Esophagus muscularis mucosa (tissue), 4 donors: ENCODE measurements around the gene DUSP10. TPM values are rescaled to one million over a fixed set of nuclear protein-coding genes. Genes with fewer than 3 reads are reported as not detected.

ENCODE experiments used
- DNase-seq: peaks from one replicate; pipeline ENCODE4 v3.0.0-alpha.2; 2017; ENCODE audit errors: extremely low spot score
- H3K27ac ChIP-seq, 4 donors: fragments of 200-600 bp; sonication (generic); replicated peaks in 1 of 4; 1 replicate in 3 of 4; 2 replicates in 1 of 4; pipeline ENCODE4 v1.5.1; 2016 to 2019; ENCODE audit warnings: mild to moderate bottlenecking in 1 of 4
- H3K27me3 ChIP-seq, 4 donors: fragments of 200-600 bp; sonication (generic); one replicate each; pipeline versions ENCODE4 v1.5.1 to v1.6.0; 2016 to 2019
- H3K36me3 ChIP-seq, 4 donors: fragments of 200-600 bp; sonication (generic); one replicate each; pipeline ENCODE4 v1.5.1; 2016 to 2019
- H3K4me1 ChIP-seq, 4 donors: fragments of 200-600 bp; sonication (generic); one replicate each; pipeline ENCODE4 v1.5.1; 2016 to 2019
- H3K4me3 ChIP-seq, 4 donors: fragments of 200-600 bp; sonication (generic); 1 replicate in 2 of 4; 2 replicates in 2 of 4; pipeline ENCODE4 v1.5.1; 2016 to 2019; ENCODE audit warnings: mild to moderate bottlenecking in 4 of 4, moderate library complexity in 1 of 4
- H3K9me3 ChIP-seq, 4 donors: fragments of 200-600 bp; sonication (generic); 1 replicate in 3 of 4; 2 replicates in 1 of 4; pipeline ENCODE4 v1.5.1; 2016 to 2019
- EP300 ChIP-seq: sonication (generic); formaldehyde crosslinking; IDR thresholded peaks from one replicate; pipeline ENCODE4 v1.6.1; 2017; ENCODE audit warnings: antibody characterized with exemption
- POLR2A ChIP-seq: fragments of 450-650 bp; IDR thresholded peaks from one replicate; pipeline ENCODE4 v1.6.1; 2017; ENCODE audit warnings: antibody characterized with exemption, moderate library complexity, mild to moderate bottlenecking, low read depth
- POLR2AphosphoS5 ChIP-seq, 2 donors: sonication (generic); formaldehyde crosslinking; IDR thresholded peaks; one replicate each; pipeline ENCODE4 v1.6.1; 2017; ENCODE audit warnings: antibody characterized with exemption in 2 of 2
- WGBS: methylation state at CpG from one replicate; pipeline ENCODE4 v1.1.5; 2018; 5-methylcytosine and 5-hydroxymethylcytosine counted together
- intact Hi-C: fragments of 100-400 bp; cut with DNase I; formaldehyde crosslinking; loops from one replicate; pipeline ENCODE4 v1.15.1; 2023
- total RNA-seq, 4 donors: library from RNA; depleted of rRNA; stranded (reverse); fragments of >200 nt; gene quantifications; one replicate each; pipeline versions ENCODE4 v1.1.0 to v1.2.1, GENCODE V29; 2016
- TF ChIP-seq, protein P1 (sequence below), 3 experiments: fragments of 200-600 bp in 2 of 3; fragments of 450-650 bp in 1 of 3; sonication (generic) in 2 of 3; IDR thresholded peaks; one replicate each; pipeline ENCODE4 v1.5.1; 2017 to 2019; ENCODE audit warnings: antibody characterized with exemption in 3 of 3, mild to moderate bottlenecking in 2 of 3, moderate library complexity in 1 of 3

The DUSP10 gene
- total RNA-seq, 4 donors from 2014 or later: 5.5 to 13.1 (median 8.6) TPM

DNA sequence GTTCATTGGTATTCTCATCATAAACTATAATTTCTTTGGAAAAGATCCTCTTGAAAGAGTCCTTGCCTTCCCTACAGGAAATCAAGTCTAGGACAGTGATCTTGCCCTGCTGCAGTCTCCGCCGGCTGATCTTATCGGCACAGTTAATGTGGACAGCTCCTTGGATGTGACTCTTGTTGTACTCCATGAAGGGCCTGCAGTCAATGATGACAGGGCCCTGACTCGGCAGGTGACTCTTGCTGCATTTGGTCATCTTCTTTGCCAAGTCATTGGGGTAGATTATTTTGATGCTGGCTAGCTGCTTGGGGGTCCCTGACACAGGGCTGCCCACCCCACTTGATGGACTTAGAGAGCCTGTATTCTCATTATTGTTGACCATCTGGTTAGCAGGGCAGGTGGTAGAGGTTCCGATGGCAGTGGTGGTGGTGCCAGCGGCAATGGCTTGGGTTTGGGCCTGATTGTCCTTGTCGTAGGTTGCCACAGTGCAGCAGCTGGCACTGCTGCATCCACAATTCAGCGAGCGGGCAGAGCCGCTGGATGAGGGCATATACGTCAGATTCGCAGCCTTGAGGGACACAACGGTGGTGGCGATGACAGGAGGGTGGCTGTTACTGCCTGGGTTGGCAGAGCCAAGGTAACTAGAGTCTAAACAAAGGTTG lies 2.7 kb downstream of the DUSP10 start:
- Histone ChIP-seq H3K4me1 (peaks cover 32 to 77% (median 71%) of the 10 kb centered on the region in 4 donors), H3K9me3 (no peaks in the 10 kb centered on the region), H3K27me3 (no peaks in the 10 kb centered on the region), H3K36me3 (peaks cover 0 to 6% (median 2%) of the 10 kb centered on the region in 4 donors), H3K27ac (peak overlapping the region in 1 of 4 donors; percentile 4), H3K4me3 (no peak overlapping the region)
- TF ChIP-seq POLR2A (no peak), EP300 (no peak), POLR2AphosphoS5 (IDR thresholded peaks at IDR 0.05) (no peak)
- TF ChIP-seq, protein P1, sequence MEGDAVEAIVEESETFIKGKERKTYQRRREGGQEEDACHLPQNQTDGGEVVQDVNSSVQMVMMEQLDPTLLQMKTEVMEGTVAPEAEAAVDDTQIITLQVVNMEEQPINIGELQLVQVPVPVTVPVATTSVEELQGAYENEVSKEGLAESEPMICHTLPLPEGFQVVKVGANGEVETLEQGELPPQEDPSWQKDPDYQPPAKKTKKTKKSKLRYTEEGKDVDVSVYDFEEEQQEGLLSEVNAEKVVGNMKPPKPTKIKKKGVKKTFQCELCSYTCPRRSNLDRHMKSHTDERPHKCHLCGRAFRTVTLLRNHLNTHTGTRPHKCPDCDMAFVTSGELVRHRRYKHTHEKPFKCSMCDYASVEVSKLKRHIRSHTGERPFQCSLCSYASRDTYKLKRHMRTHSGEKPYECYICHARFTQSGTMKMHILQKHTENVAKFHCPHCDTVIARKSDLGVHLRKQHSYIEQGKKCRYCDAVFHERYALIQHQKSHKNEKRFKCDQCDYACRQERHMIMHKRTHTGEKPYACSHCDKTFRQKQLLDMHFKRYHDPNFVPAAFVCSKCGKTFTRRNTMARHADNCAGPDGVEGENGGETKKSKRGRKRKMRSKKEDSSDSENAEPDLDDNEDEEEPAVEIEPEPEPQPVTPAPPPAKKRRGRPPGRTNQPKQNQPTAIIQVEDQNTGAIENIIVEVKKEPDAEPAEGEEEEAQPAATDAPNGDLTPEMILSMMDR (IDR thresholded peaks at IDR 0.05): no peak
- DNase-seq: no peak
- 91% methylated on average over 9 of the region's 14 CpGs for WGBS
- intact Hi-C loops: no loop called here

DNA sequence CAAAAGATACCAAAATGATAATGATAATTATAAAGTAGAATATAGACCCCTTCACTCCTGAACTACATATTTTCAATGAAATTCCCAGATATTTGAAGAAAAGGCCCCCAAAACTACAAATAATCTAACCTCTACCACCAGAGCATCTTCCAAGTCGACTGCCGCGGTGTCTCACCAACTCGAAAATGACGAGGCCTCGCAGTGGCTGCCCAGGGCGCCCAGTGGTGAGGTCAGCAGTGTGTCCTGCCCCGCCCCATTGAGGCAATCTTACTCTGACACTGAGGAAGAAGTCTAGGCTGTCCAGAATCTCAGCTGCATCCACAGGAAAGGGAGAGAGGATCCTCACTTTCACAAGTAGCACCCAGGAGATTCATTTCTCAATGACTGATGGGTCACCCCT lies 5.2 kb downstream of the DUSP10 start:
- H3K36me3 ChIP-seq: peaks cover 0 to 6% (median 2%) of the 10 kb centered on the region in 4 donors
- intact Hi-C loops: no loop called here
- peaks cover 43 to 84% (median 82%) of the 10 kb centered on the region in 4 donors for H3K4me1 ChIP-seq
- H3K4me3 ChIP-seq: no peak overlapping the region
- WGBS: 93% methylated on average over 8 of the region's 8 CpGs
- DNase-seq: no peak
- H3K27ac ChIP-seq: peak overlapping the region in 3 of 4 donors; percentile 70 to 75 (median 73)
- no peaks in the 10 kb centered on the region for H3K27me3 ChIP-seq
- H3K9me3 ChIP-seq: no peaks in the 10 kb centered on the region
- TF ChIP-seq, protein P1 (IDR thresholded peaks at IDR 0.05): no peak
- TF ChIP-seq EP300: no peak
- TF ChIP-seq POLR2AphosphoS5 (IDR thresholded peaks at IDR 0.05): no peak
- TF ChIP-seq POLR2A: no peak

DNA sequence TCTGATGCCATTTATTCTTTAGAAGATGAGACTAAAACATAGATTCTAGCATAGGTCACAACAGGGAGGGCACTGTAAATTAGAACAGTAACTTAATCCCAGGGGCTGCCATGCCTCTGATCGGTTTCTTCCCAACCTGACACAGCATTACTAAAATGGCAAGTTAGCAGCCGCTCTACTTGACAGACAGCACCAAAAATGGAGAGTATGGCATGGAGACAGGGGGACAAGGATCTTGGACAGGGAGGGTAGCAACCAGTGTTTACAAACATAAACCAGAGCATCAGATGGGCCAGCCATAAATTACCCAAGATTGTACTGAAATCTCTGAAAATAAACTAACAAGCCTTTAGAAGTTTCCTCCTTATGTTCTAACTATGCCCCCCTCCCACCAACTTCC lies 5.9 kb downstream of the DUSP10 start:
- no peaks in the 10 kb centered on the region for H3K27me3 ChIP-seq
- H3K9me3 ChIP-seq: no peaks in the 10 kb centered on the region
- H3K27ac ChIP-seq: peak overlapping the region; percentile 16 to 75 (median 72)
- peaks cover 0 to 6% (median 2%) of the 10 kb centered on the region in 4 donors for H3K36me3 ChIP-seq
- TF ChIP-seq POLR2AphosphoS5 (IDR thresholded peaks at IDR 0.05) (no peak), EP300 (no peak), POLR2A (no peak)
- TF ChIP-seq, protein P1 (IDR thresholded peaks at IDR 0.05): no peak
- H3K4me1 ChIP-seq: peaks cover 43 to 84% (median 82%) of the 10 kb centered on the region in 4 donors
- 47% methylated on average over 2 of the region's 2 CpGs for WGBS
- intact Hi-C loops: no loop called here
- H3K4me3 ChIP-seq: no peak overlapping the region
- no peak for DNase-seq

DNA sequence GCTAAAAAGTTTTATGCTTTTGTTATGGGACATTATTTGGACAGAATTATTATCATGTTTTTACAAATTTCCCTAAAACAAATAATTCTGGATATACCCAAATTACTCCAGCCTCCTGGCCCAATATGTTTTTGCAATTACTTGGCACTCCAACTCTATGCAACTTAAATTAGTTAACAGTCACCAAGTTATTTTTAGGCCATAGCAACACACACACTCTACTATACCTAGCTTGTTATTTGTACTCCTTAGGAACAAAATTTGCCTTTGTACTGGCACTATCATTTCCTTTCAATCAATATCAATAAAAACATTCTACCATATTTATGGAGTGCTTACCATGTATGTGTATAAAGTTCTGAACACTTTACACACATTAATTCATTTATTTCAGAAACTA lies 7.7 kb downstream of the DUSP10 start:
- no peaks in the 10 kb centered on the region for H3K9me3 ChIP-seq
- peak overlapping the region; percentile 63 to 75 (median 72) for H3K27ac ChIP-seq
- no peak overlapping the region for H3K4me3 ChIP-seq
- peaks cover 0 to 6% (median 2%) of the 10 kb centered on the region in 4 donors for H3K36me3 ChIP-seq
- no peaks in the 10 kb centered on the region for H3K27me3 ChIP-seq
- intact Hi-C loops: no loop called here
- H3K4me1 ChIP-seq: peaks cover 39 to 81% (median 80%) of the 10 kb centered on the region in 4 donors
- no peak for DNase-seq
- TF ChIP-seq, protein P1 (IDR thresholded peaks at IDR 0.05): no peak
- TF ChIP-seq EP300 (no peak), POLR2AphosphoS5 (IDR thresholded peaks at IDR 0.05) (no peak), POLR2A (no peak)
